ENCODE data around the gene RNF34.

GRCh38 chr12:121417847-121418246 lies 17.9 kb downstream of the RNF34 start:
- TF ChIP-seq NFE2L1 (CRISPR knock-in tag; IDR thresholded peaks at IDR 0.05): no peak
- no peak for TF ChIP-seq CTCF (IDR thresholded peaks at IDR 0.05)
- no peak for TF ChIP-seq KAT7 (CRISPR knock-in tag; IDR thresholded peaks at IDR 0.05; ENCODE audit: borderline replicate concordance)
- TF ChIP-seq ZSCAN18 (CRISPR knock-in tag; IDR thresholded peaks at IDR 0.05): no peak
- TF ChIP-seq ZNF416 (CRISPR knock-in tag; IDR thresholded peaks at IDR 0.05): no peak
- TF ChIP-seq ETV6 (CRISPR knock-in tag; IDR thresholded peaks at IDR 0.05): no peak
- no peak for TF ChIP-seq JUN (CRISPR knock-in tag; IDR thresholded peaks at IDR 0.05)
- TF ChIP-seq ZNF263 (CRISPR knock-in tag; IDR thresholded peaks at IDR 0.05; ENCODE audit: low read depth): no peak

All from WTC11 (cell line).